Activated CD4-positive, alpha-beta T cell treated with anti-CD3 and anti-CD28 coated beads for 36 hours (primary cell): ENCODE data around the gene FNDC3A. TPM values are rescaled to one million over a fixed set of nuclear protein-coding genes. Genes with fewer than 3 reads are reported as not detected.
"Not testable (repeated sequence)": the region's sequence is repeated elsewhere in the genome, so short reads cannot be mapped to it uniquely, and the experiment has no call there.

Experiments
- ATAC-seq: fragments of 200-7000 bp; cut with Tn5 transposase; one replicate; pipeline ENCODE4 v1.10.0; 2021; ENCODE audit warnings: mild to moderate bottlenecking, moderate library complexity
- CTCF ChIA-PET: fragments of 350-600 bp; sonication (Branson Sonifier 250); formaldehyde crosslinking; loops from one replicate; lab custom pipeline; 2021; ENCODE audit warnings: antibody characterized with exemption; lab: Charles Lee
- POLR2A ChIA-PET: fragments of 350-600 bp; sonication (Branson Sonifier 250); formaldehyde crosslinking; loops from one replicate; lab custom pipeline; 2021; ENCODE audit warnings: antibody characterized with exemption, inconsistent platforms; lab: Charles Lee
- DNase-seq: peaks from one replicate; pipeline ENCODE4 v3.0.0-alpha.2; 2020
- H3K27ac Mint-ChIP-seq: one replicate; pipeline ENCODE4 v1.8.0; 2021; ENCODE audit warnings: mixed read lengths
- H3K27me3 Mint-ChIP-seq: one replicate; pipeline ENCODE4 v1.8.0; 2021; ENCODE audit warnings: mixed read lengths
- H3K36me3 Mint-ChIP-seq: one replicate; pipeline ENCODE4 v1.8.0; 2021; ENCODE audit warnings: low read depth, mixed read lengths
- H3K4me1 Mint-ChIP-seq: one replicate; pipeline ENCODE4 v1.8.0; 2021; ENCODE audit warnings: mixed read lengths
- H3K4me3 Mint-ChIP-seq: one replicate; pipeline ENCODE4 v1.8.0; 2021; ENCODE audit warnings: mild to moderate bottlenecking, moderate library complexity, mixed read lengths
- H3K9me3 Mint-ChIP-seq: one replicate; pipeline ENCODE4 v1.8.0; 2021; ENCODE audit warnings: low read depth, mixed read lengths
- intact Hi-C, 2 experiments: fragments of 100-400 bp; cut with DNase I in 1 of 2; cut with micrococcal nuclease in 1 of 2; formaldehyde crosslinking; loops; one replicate each; pipeline versions ENCODE4 v1.14.2 to v1.15.1; 2022 to 2024; cut with DNase I, micrococcal nuclease
- total RNA-seq, 2 experiments: library from RNA; stranded (reverse); gene quantifications; one replicate each; pipeline ENCODE4 v1.2.3, GENCODE V29; 2021

The FNDC3A gene
- total RNA-seq, 2 experiments from 2014 or later, result 20.8 to 26.9 TPM

DNA sequence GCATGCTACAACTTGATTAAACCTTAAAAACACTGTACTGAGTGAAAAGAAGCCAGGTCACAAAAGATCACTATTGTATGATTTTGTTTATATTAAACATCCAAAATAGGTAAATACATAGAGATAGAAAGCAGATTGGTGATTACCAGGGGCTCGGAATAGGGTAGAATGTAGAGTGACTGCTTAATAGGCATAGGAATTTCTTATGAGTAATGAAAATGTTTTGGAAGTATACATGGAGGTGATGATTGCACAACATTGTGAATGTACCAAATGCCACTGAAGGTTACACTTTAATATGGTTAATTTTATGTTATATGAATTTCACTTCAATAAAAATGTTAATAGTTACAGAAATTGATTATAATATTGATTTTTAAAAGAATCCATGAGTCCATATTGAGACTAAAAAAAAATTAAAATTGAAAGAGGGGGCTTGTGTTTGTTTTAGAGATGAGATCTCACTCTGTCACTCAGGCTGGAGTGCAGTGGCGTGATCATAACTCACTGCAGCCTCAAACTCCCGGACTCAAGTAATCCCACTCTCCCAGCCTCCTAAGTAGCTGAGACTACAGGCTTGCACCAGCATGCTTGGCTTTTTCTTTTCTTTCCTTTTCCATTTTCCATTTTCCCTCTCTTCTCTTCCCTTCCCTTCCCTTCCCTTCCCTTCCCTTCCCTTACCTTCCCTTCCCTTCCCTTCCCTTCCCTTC lies 85.1 kb downstream of the FNDC3A start:
- Mint-ChIP-seq H3K4me3 (no peak overlapping the region), H3K9me3 (no peaks in the 10 kb centered on the region), H3K4me1 (peaks cover 10% of the 10 kb centered on the region), H3K27me3 (no peaks in the 10 kb centered on the region), H3K36me3 (peaks cover 19% of the 10 kb centered on the region), H3K27ac (no peak overlapping the region)
- intact Hi-C loops, result no loop called here
- ATAC-seq, result no peak
- ChIA-PET POLR2A (no interaction called here), CTCF (no interaction called here)
- no peak for DNase-seq

DNA sequence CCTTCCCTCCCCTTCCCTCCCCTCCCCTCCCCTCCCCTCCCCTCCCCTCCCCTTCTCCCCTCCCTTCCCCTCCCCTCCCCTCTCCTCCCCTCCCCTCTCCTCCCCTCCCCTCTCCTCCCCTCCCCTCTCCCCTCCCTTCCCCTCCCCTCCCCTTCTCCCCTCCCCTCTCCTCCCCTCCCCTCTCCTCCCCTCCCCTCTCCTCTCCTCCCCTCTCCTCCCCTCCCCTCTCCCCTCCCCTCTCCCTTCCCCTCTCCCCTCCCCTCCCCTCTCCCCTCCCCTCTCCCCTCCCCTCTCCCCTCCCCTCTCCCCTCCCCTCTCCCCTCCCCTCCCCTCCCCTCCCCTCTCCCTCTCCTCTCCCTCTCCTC lies 85.7 kb downstream of the FNDC3A start:
- H3K36me3 Mint-ChIP-seq, result peaks cover 19% of the 10 kb centered on the region
- H3K27ac Mint-ChIP-seq, H3K27me3 Mint-ChIP-seq, H3K4me3 Mint-ChIP-seq, CTCF ChIA-PET, POLR2A ChIA-PET, ATAC-seq, intact Hi-C loops, H3K9me3 Mint-ChIP-seq, DNase-seq: not testable (repeated sequence)
- H3K4me1 Mint-ChIP-seq, result peaks cover 10% of the 10 kb centered on the region

- intact Hi-C loops, result no loop called here
- H3K27ac Mint-ChIP-seq, result no peak overlapping the region
- ChIA-PET POLR2A (no interaction called here), CTCF (interaction anchor here (0.7 kb wide), 2 partner anchors 60 to 293 kb away, joined by 3 read pairs; no protein-coding TSS in a partner anchor)
- H3K36me3 Mint-ChIP-seq, result peaks cover 24% of the 10 kb centered on the region
- H3K27me3 Mint-ChIP-seq, result no peaks in the 10 kb centered on the region
- H3K4me1 Mint-ChIP-seq, result peaks cover 10% of the 10 kb centered on the region
- DNase-seq (no peak), ATAC-seq (no peak)
- H3K4me3 Mint-ChIP-seq, result no peak overlapping the region
- H3K9me3 Mint-ChIP-seq, result no peaks in the 10 kb centered on the region
These were observed 86.7 kb downstream of the FNDC3A start for GRCh38 chr13:49062297-49062896.

- no peak for ATAC-seq
- no peak overlapping the region for H3K27ac Mint-ChIP-seq
- H3K27me3 Mint-ChIP-seq, result no peaks in the 10 kb centered on the region
- no peak overlapping the region for H3K4me3 Mint-ChIP-seq
- peaks cover 3% of the 10 kb centered on the region for H3K9me3 Mint-ChIP-seq
- ChIA-PET POLR2A (no interaction called here), CTCF (interaction anchor here (0.7 kb wide), 2 partner anchors 59 to 294 kb away, joined by 3 read pairs; no protein-coding TSS in a partner anchor)
- H3K4me1 Mint-ChIP-seq, result peaks cover 10% of the 10 kb centered on the region
- DNase-seq, result no peak
- H3K36me3 Mint-ChIP-seq, result peaks cover 25% of the 10 kb centered on the region
- intact Hi-C loops, result no loop called here
These were observed 87.3 kb downstream of the FNDC3A start for GRCh38 chr13:49063011-49063410.

DNA sequence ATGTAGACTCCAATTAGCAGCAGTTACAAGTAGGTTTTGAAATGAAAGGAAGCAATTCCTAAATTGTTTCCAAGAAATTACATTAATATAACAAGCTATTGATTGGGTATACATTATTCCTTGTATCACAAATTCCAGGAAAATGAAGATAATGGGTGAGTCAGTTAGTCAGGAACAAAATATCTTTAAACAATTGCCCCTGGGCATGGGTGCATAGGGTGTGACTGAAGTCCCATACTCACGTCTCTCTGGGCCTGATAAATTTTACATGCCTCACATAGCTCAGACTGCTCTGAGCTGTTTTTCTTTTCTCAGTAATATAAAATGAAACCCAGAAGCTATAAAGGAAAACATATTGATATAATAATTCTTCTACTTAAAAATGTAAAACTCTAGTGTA lies 87.8 kb downstream of the FNDC3A start:
- H3K27me3 Mint-ChIP-seq, result no peaks in the 10 kb centered on the region
- intact Hi-C loops, result no loop called here
- CTCF ChIA-PET, result no interaction called here
- peaks cover 10% of the 10 kb centered on the region for H3K4me1 Mint-ChIP-seq
- no peak overlapping the region for H3K27ac Mint-ChIP-seq
- H3K4me3 Mint-ChIP-seq, result no peak overlapping the region
- peaks cover 22% of the 10 kb centered on the region for H3K36me3 Mint-ChIP-seq
- peaks cover 3% of the 10 kb centered on the region for H3K9me3 Mint-ChIP-seq
- DNase-seq, result no peak
- POLR2A ChIA-PET, result no interaction called here
- no peak for ATAC-seq

GRCh38 chr13:49064476-49064875 lies 88.8 kb downstream of the FNDC3A start:
- Mint-ChIP-seq H3K27me3 (no peaks in the 10 kb centered on the region), H3K9me3 (peaks cover 3% of the 10 kb centered on the region), H3K4me1 (peaks cover 10% of the 10 kb centered on the region), H3K36me3 (peaks cover 19% of the 10 kb centered on the region), H3K4me3 (no peak overlapping the region), H3K27ac (no peak overlapping the region)
- intact Hi-C loops, result no loop called here
- DNase-seq (no peak), ATAC-seq (no peak)
- POLR2A ChIA-PET, result interaction anchor here (0.6 kb wide), 1 partner anchor 84 kb away, joined by 4 read pairs; no protein-coding TSS in a partner anchor
- CTCF ChIA-PET, result no interaction called here

GRCh38 chr13:49066856-49067255 lies 91.1 kb downstream of the FNDC3A start:
- H3K9me3 Mint-ChIP-seq, result peaks cover 3% of the 10 kb centered on the region
- H3K4me1 Mint-ChIP-seq, result peaks cover 12% of the 10 kb centered on the region
- POLR2A ChIA-PET, result no interaction called here
- CTCF ChIA-PET, result no interaction called here
- H3K27ac Mint-ChIP-seq, result no peak overlapping the region
- no peaks in the 10 kb centered on the region for H3K27me3 Mint-ChIP-seq
- peaks cover 24% of the 10 kb centered on the region for H3K36me3 Mint-ChIP-seq
- DNase-seq, result no peak
- intact Hi-C loops, result no loop called here
- no peak overlapping the region for H3K4me3 Mint-ChIP-seq
- no peak for ATAC-seq

GRCh38 chr13:49068498-49068897 lies 92.8 kb downstream of the FNDC3A start:
- H3K27me3 Mint-ChIP-seq, H3K4me3 Mint-ChIP-seq, H3K4me1 Mint-ChIP-seq, CTCF ChIA-PET, ATAC-seq, DNase-seq, H3K9me3 Mint-ChIP-seq, H3K27ac Mint-ChIP-seq, POLR2A ChIA-PET, intact Hi-C loops: not testable (repeated sequence)
- peaks cover 24% of the 10 kb centered on the region for H3K36me3 Mint-ChIP-seq

- H3K9me3 Mint-ChIP-seq, DNase-seq, ATAC-seq, H3K27ac Mint-ChIP-seq, H3K27me3 Mint-ChIP-seq, intact Hi-C loops, H3K4me1 Mint-ChIP-seq, H3K4me3 Mint-ChIP-seq: not testable (repeated sequence)
- POLR2A ChIA-PET, result interaction anchor here (0.6 to 0.7 kb wide), 2 partner anchors 33 to 150 kb away, joined by 3 to 8 read pairs; no protein-coding TSS in a partner anchor
- CTCF ChIA-PET, result interaction anchor here (1.5 kb wide), 1 partner anchor 11 kb away, joined by 3 read pairs; no protein-coding TSS in a partner anchor
- peaks cover 24% of the 10 kb centered on the region for H3K36me3 Mint-ChIP-seq
These were observed 94.3 kb downstream of the FNDC3A start for GRCh38 chr13:49070021-49070420.

GRCh38 chr13:49071341-49071937 lies 95.7 kb downstream of the FNDC3A start:
- peaks cover 3% of the 10 kb centered on the region for H3K9me3 Mint-ChIP-seq
- DNase-seq (no peak), ATAC-seq (no peak)
- no peak overlapping the region for H3K27ac Mint-ChIP-seq
- intact Hi-C loops, result no loop called here
- ChIA-PET CTCF (no interaction called here), POLR2A (no interaction called here)
- peaks cover 8% of the 10 kb centered on the region for H3K4me1 Mint-ChIP-seq
- H3K4me3 Mint-ChIP-seq, result no peak overlapping the region
- H3K27me3 Mint-ChIP-seq, result no peaks in the 10 kb centered on the region
- peaks cover 27% of the 10 kb centered on the region for H3K36me3 Mint-ChIP-seq

- H3K4me3 Mint-ChIP-seq, result no peak overlapping the region
- ChIA-PET CTCF (interaction anchor here (0.6 kb wide), 1 partner anchor 346 kb away, joined by 3 read pairs; no protein-coding TSS in a partner anchor), POLR2A (no interaction called here)
- intact Hi-C loops, result no loop called here
- DNase-seq (no peak), ATAC-seq (no peak)
- H3K9me3 Mint-ChIP-seq, result no peaks in the 10 kb centered on the region
- H3K27me3 Mint-ChIP-seq, result no peaks in the 10 kb centered on the region
- peaks cover 15% of the 10 kb centered on the region for H3K4me1 Mint-ChIP-seq
- no peak overlapping the region for H3K27ac Mint-ChIP-seq
- peaks cover 30% of the 10 kb centered on the region for H3K36me3 Mint-ChIP-seq
These were observed 107.2 kb downstream of the FNDC3A start for GRCh38 chr13:49082653-49083536.
